HepG2 (cell line): ENCODE results near the gene SLC22A12. TPM values are rescaled to one million over a fixed set of nuclear protein-coding genes. Genes with fewer than 3 reads are reported as not detected.

Experiments used
- ATAC-seq: fragments of 200-7000 bp; cut with Tn5 transposase; 3 replicates; pipeline ENCODE4 v1.9.1; 2020; ENCODE audit warnings: mild to moderate bottlenecking, moderate library complexity
- BruUV-seq: library from RNA; stranded (reverse); fragments of 400-500 nt; replicated peaks from 2 replicates; lab custom pipeline; 2021; lab: Mats Ljungman, UMichigan
- CTCF ChIA-PET: fragments of 300-600 bp; formaldehyde crosslinking; extraction: SDS; loops from one replicate; lab custom pipeline; 2021; ENCODE audit warnings: low total read pairs, inconsistent platforms, low intra/inter-chr PET ratio; lab: Yijun Ruan, JAX
- POLR2A ChIA-PET: fragments of 350-600 bp; sonication (Branson Sonifier 250); formaldehyde crosslinking; loops from one replicate; lab custom pipeline; 2020; ENCODE audit warnings: antibody characterized with exemption, inconsistent platforms; lab: Yijun Ruan, JAX
- DNase-seq: peaks from one replicate; pipeline ENCODE4 v3.0.0-alpha.2; 2015; ENCODE audit warnings: low spot score
- FAIRE-seq: peaks from 3 replicates; lab custom pipeline; 2011; peaks lifted over from hg19 to GRCh38; lab: Jason Lieb, UNC
- H2AFZ ChIP-seq: one replicate; pipeline ENCODE4 v1.6.1; 2011; ENCODE audit warnings: low read length, inconsistent platforms
- H3K27ac ChIP-seq: fragments of 300-600 bp; 3 replicates; pipeline ENCODE4 v1.8.0; 2011; ENCODE audit warnings: mixed run types, mild to moderate bottlenecking, mixed read lengths, low read length, inconsistent platforms; ENCODE audit not compliant: insufficient read depth; ENCODE audit errors: extremely low read length
- H3K27me3 ChIP-seq, 2 experiments: fragments of 200-600 bp in 1 of 2; 2 replicates in 1 of 2; 3 replicates in 1 of 2; pipeline versions ENCODE4 v1.6.0 to v1.8.0; 2011; ENCODE audit warnings: low read length in 2 of 2, mild to moderate bottlenecking in 2 of 2, moderate library complexity in 2 of 2, inconsistent platforms in 1 of 2; ENCODE audit not compliant: insufficient read depth in 2 of 2, control insufficient read depth in 1 of 2
- H3K36me3 ChIP-seq, 2 experiments: fragments of 200-600 bp in 1 of 2; replicated peaks in 1 of 2; 2 replicates in 1 of 2; 3 replicates in 1 of 2; pipeline versions ENCODE4 v1.5.1 to v1.8.0; 2011; ENCODE audit warnings: low read length in 2 of 2, inconsistent platforms in 1 of 2; ENCODE audit not compliant: insufficient read depth in 2 of 2, control insufficient read depth in 1 of 2
- H3K4me1 ChIP-seq: 2 replicates; pipeline ENCODE4 v1.5.1; 2012; ENCODE audit warnings: low read length, inconsistent platforms; ENCODE audit not compliant: insufficient read depth
- H3K4me2 ChIP-seq: 2 replicates; pipeline ENCODE4 v1.6.0; 2011; ENCODE audit warnings: low read depth, low read length, inconsistent platforms
- H3K4me3 ChIP-seq, 3 experiments: fragments of 200-600 bp in 1 of 3; sonication (generic), shearing (Covaris generic) in 1 of 3; replicated peaks in 1 of 3; 2 replicates each; pipeline ENCODE4 v1.5.1; 2011 to 2016; ENCODE audit warnings: low read length in 3 of 3, inconsistent platforms in 2 of 3, low read depth in 2 of 3, mild to moderate bottlenecking in 2 of 3, control low read depth in 1 of 3, mixed read lengths in 1 of 3; ENCODE audit not compliant: insufficient read depth in 1 of 3
- H3K79me2 ChIP-seq: one replicate; pipeline ENCODE4 v1.6.1; 2011; ENCODE audit warnings: low read length, inconsistent platforms; ENCODE audit not compliant: insufficient read depth
- H3K9ac ChIP-seq: 2 replicates; pipeline ENCODE4 v1.6.0; 2011; ENCODE audit warnings: mild to moderate bottlenecking, low read depth, low read length, inconsistent platforms; ENCODE audit not compliant: insufficient read depth
- H3K9me3 ChIP-seq: 2 replicates; pipeline ENCODE4 v1.5.1; 2012; ENCODE audit warnings: mild to moderate bottlenecking, low read length
- H4K20me1 ChIP-seq: 2 replicates; pipeline ENCODE4 v1.6.0; 2011; ENCODE audit warnings: inconsistent platforms, mild to moderate bottlenecking, low read length, moderate library complexity; ENCODE audit not compliant: insufficient read depth
- CEBPB ChIP-seq: IDR thresholded peaks from 2 replicates; pipeline ENCODE4 v1.6.1; 2011; ENCODE audit warnings: low read depth, low read length, improper control_type of control experiment, borderline replicate concordance
- GZF1 ChIP-seq: sonication (generic); formaldehyde crosslinking; IDR thresholded peaks from 2 replicates; pipeline ENCODE4 v1.5.1; 2020; ENCODE audit warnings: mild to moderate bottlenecking, missing genetic modification reagents
- HOXA9 ChIP-seq: sonication (generic); formaldehyde crosslinking; IDR thresholded peaks from 2 replicates; pipeline ENCODE4 v1.8.1; 2022; ENCODE audit warnings: missing genetic modification reagents, mild to moderate bottlenecking, moderate library complexity, borderline replicate concordance
- KAT7 ChIP-seq: IDR thresholded peaks from 2 replicates; pipeline ENCODE4 v1.6.1; 2018; ENCODE audit warnings: borderline replicate concordance, missing compliant biosample characterization
- KLF15 ChIP-seq: sonication (generic); formaldehyde crosslinking; IDR thresholded peaks from 2 replicates; pipeline ENCODE4 v1.8.1; 2023; ENCODE audit warnings: borderline replicate concordance, mild to moderate bottlenecking, inconsistent platforms, missing genetic modification reagents, mixed read lengths
- RBFOX2 ChIP-seq: fragments of 200-400 bp; formaldehyde crosslinking; IDR thresholded peaks from 2 replicates; pipeline ENCODE4 v1.6.1; 2017; ENCODE audit warnings: low read depth, mild to moderate bottlenecking, low read length
- SNRNP70 ChIP-seq: fragments of 200-400 bp; formaldehyde crosslinking; IDR thresholded peaks from 2 replicates; pipeline ENCODE4 v1.6.1; 2017; ENCODE audit warnings: mild to moderate bottlenecking, low read depth, low read length, moderate library complexity
- SP4 ChIP-seq: sonication (generic); formaldehyde crosslinking; IDR thresholded peaks from 2 replicates; pipeline ENCODE4 v1.8.1; 2023; ENCODE audit warnings: mild to moderate bottlenecking, missing genetic modification reagents
- TMF1 ChIP-seq: sonication (generic); formaldehyde crosslinking; IDR thresholded peaks from 2 replicates; pipeline ENCODE4 v1.8.1; 2022; ENCODE audit warnings: low read depth, missing genetic modification reagents
- ZBTB21 ChIP-seq: sonication (generic); formaldehyde crosslinking; IDR thresholded peaks from 2 replicates; pipeline ENCODE4 v1.4.0; 2020; ENCODE audit warnings: missing genetic modification reagents
- ZFP82 ChIP-seq: sonication (generic); formaldehyde crosslinking; IDR thresholded peaks from 2 replicates; pipeline ENCODE4 v1.5.1; 2020; ENCODE audit warnings: mild to moderate bottlenecking, missing genetic modification reagents, borderline replicate concordance
- ZMYM2 ChIP-seq: sonication (generic); formaldehyde crosslinking; IDR thresholded peaks from 2 replicates; pipeline ENCODE4 v1.8.0; 2022; ENCODE audit warnings: mild to moderate bottlenecking, missing genetic modification reagents
- ZNF253 ChIP-seq: sonication (generic); formaldehyde crosslinking; IDR thresholded peaks from 2 replicates; pipeline ENCODE4 v1.8.0; 2022; ENCODE audit warnings: mild to moderate bottlenecking, missing genetic modification reagents, borderline replicate concordance
- ZNF317 ChIP-seq: sonication (generic); formaldehyde crosslinking; IDR thresholded peaks from 2 replicates; pipeline ENCODE4 v1.5.0; 2020; ENCODE audit warnings: mild to moderate bottlenecking, missing genetic modification reagents
- ZNF614 ChIP-seq: IDR thresholded peaks from 2 replicates; pipeline ENCODE4 v1.6.1; 2018; ENCODE audit warnings: missing biosample characterization, missing genetic modification reagents, inconsistent platforms, borderline replicate concordance
- WGBS: methylation state at CpG from one replicate; pipeline ENCODE4 v1.1.6; 2017; ENCODE audit warnings: low lambda C conversion rate; 5-methylcytosine and 5-hydroxymethylcytosine counted together
- in situ Hi-C: cut with HindIII; loops from 2 replicates; pipeline ENCODE4 v1.10.0; 2017; ENCODE audit warnings: low pct_unique_long_range_greater_than_20kb; ENCODE audit not compliant: extremely low pct_ligation_motif_present
- intact Hi-C: fragments of 100-400 bp; cut with micrococcal nuclease; formaldehyde crosslinking; loops from one replicate; pipeline ENCODE4 v1.10.0; 2022; ENCODE audit not compliant: unreplicated experiment
- polyA plus RNA-seq, 8 experiments: library from polyadenylated mRNA; depleted of rRNA in 3 of 8; stranded (reverse) in 7 of 8; unstranded in 1 of 8; fragments of >200 nt; fragmentation: Illumina TruSeq in 4 of 8; extraction: Trizol in 4 of 8; gene quantifications; 2 replicates each; pipeline versions ENCODE4 v1.2.1 to v1.2.3, GENCODE V29; 2011 to 2016; ENCODE audit warnings: low read depth in 4 of 8, missing spikeins in 1 of 8, mixed read lengths in 1 of 8; ENCODE audit not compliant: insufficient read depth in 1 of 8
- total RNA-seq, 5 experiments: library from RNA; depleted of rRNA; stranded (reverse); fragments of >200 nt; fragmentation: Illumina TruSeq; extraction: Trizol; gene quantifications; 2 replicates each; pipeline ENCODE4 v1.2.3, GENCODE V29; 2016; ENCODE audit warnings: low read depth in 1 of 5
- TF ChIP-seq, protein P1 (sequence below): sonication (generic); formaldehyde crosslinking; IDR thresholded peaks from 2 replicates; pipeline ENCODE4 v1.4.0; 2020; ENCODE audit warnings: mild to moderate bottlenecking, missing genetic modification reagents
- TF ChIP-seq, protein P2 (sequence below): sonication (generic); formaldehyde crosslinking; IDR thresholded peaks from 2 replicates; pipeline ENCODE4 v1.4.0; 2020; ENCODE audit warnings: low read depth, mild to moderate bottlenecking, missing genetic modification reagents

The SLC22A12 gene
- total and polyA plus RNA-seq, 2 of the 13 experiments (the other 11 are each of a cell fraction or from before 2014, with no cell fraction given), result not detected

DNA sequence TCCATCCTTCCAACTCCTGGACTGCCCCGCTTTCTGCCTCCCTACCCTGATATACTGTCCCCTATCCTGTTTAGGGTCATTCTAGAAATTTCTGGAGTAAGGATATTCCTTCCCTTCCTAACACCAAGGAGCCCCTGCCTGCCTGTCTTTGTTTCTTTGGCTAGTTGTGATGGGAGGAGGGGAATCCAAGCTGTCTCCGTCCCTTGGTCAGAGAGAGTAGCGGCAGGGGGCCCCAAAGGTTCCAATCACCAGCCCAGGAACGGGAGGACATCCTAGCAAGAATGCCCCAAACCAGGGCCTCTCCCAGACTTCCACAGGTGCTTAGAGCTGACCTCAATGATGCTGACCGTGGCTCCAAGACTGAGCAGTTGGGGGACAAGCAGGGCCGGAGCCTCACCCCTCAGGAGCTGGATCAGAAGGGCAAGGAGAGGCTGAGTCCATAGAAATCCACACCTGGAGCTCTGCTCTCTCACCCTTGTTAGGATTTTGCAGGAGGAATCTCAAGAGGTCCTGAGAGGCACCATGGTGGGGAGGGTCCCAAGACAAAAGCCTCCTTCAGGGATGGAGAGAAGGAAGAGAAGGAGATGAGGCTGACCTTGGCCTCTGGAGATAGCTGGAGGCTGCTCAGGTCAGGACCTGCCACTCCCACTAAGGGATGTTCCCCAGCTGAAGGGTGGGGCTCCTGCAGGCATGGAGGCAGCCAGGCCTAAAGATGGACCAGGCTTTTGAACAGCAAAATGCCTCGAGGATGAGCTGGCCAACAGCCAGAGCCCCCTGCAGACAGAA lies 13.6 kb downstream of the SLC22A12 start (continued):
- TF ChIP-seq ZNF253 (CRISPR knock-in tag), result no peak
- TF ChIP-seq, protein P1, sequence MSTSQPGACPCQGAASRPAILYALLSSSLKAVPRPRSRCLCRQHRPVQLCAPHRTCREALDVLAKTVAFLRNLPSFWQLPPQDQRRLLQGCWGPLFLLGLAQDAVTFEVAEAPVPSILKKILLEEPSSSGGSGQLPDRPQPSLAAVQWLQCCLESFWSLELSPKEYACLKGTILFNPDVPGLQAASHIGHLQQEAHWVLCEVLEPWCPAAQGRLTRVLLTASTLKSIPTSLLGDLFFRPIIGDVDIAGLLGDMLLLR, result no peak
- TF ChIP-seq HOXA9, result no peak

DNA sequence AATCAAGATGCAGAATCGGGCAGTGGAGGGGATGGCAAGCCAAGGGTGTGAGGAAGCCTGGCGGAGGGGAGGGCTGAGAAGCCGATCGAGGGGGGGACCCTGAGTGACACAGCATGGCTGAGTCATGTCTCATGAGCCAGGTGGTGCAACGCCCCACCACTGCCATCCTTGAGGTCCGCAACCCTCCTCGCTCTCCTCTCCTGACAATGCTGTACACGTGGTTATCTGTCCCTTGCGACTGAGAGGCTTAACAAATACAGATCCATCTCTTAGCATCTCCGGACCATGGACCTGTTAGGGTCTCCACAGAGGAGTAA lies 14.2 kb downstream of the SLC22A12 start:
- Histone ChIP-seq H3K4me1 (peaks cover 11% of the 10 kb centered on the region; the same call in 1 of the 2 replicates), H3K27me3 (peaks cover 8 to 33% of the 10 kb centered on the region in 2 experiments; a peak in 2 of 5 replicates), H2AFZ (no peak overlapping the region), H3K36me3 (no peaks in the 10 kb centered on the region), H3K27ac (no peak overlapping the region), H3K9ac (no peak overlapping the region), H3K4me3 (no peak overlapping the region), H3K9me3 (no peaks in the 10 kb centered on the region), H3K79me2 (no peaks in the 10 kb centered on the region), H3K4me2 (no peak overlapping the region)
- CTCF ChIA-PET, result no interaction called here
- in situ Hi-C loops (no loop called here), intact Hi-C loops (no loop called here)
- POLR2A ChIA-PET, result no interaction called here
- no peak for DNase-seq
- FAIRE-seq, result no peak
- no peak for ATAC-seq
- no TSS peak for BruUV-seq
- no peak for TF ChIP-seq ZNF317 (CRISPR knock-in tag)
- no peak for TF ChIP-seq ZFP82 (CRISPR knock-in tag)
- no peak for TF ChIP-seq GZF1 (CRISPR knock-in tag)
- TF ChIP-seq ZMYM2, result no peak
- no peak for TF ChIP-seq KAT7 (CRISPR knock-in tag)
- TF ChIP-seq, protein P2, sequence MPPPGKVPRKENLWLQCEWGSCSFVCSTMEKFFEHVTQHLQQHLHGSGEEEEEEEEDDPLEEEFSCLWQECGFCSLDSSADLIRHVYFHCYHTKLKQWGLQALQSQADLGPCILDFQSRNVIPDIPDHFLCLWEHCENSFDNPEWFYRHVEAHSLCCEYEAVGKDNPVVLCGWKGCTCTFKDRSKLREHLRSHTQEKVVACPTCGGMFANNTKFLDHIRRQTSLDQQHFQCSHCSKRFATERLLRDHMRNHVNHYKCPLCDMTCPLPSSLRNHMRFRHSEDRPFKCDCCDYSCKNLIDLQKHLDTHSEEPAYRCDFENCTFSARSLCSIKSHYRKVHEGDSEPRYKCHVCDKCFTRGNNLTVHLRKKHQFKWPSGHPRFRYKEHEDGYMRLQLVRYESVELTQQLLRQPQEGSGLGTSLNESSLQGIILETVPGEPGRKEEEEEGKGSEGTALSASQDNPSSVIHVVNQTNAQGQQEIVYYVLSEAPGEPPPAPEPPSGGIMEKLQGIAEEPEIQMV (CRISPR knock-in tag), result no peak
- TF ChIP-seq KLF15 (CRISPR knock-in tag), result no peak
- TF ChIP-seq ZNF614, result no peak
- no peak for TF ChIP-seq RBFOX2
- TF ChIP-seq SNRNP70, result no peak
- no peak for TF ChIP-seq ZBTB21 (CRISPR knock-in tag)
- TF ChIP-seq SP4 (CRISPR knock-in tag), result no peak
- TF ChIP-seq CEBPB, result no peak
- TF ChIP-seq TMF1, result no peak
- TF ChIP-seq, all 625 proteins: peak for 0
- 42% methylated on average over 10 of the region's 10 CpGs for WGBS
- H4K20me1 ChIP-seq, result no peaks in the 10 kb centered on the region
